ENCODE results near the gene CDS1. TPM values are rescaled to one million over a fixed set of nuclear protein-coding genes. Genes with fewer than 3 reads are reported as not detected.

The CDS1 gene
- total RNA-seq, 2 donors from 2014 or later: 5.8 to 8.9 TPM

DNA sequence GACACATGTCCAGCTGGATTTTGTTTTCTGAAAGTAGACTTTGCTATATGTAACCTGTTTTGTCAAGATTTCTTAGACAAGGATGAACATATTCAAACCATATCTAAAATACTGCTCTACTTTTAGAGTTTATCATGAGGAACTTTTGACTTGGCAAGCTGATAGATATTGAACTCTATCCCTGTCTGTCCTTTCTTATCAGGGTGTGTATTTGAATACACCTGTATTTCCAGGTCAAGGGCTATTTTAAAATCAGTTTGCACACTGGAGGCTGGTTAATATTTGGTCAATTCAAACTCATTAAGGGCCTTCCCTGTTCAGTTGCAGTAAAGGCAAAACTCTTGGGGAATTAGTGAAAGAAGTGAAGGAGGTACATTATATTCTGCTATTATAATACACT is 2.3 kb downstream of the CDS1 start:
- Histone ChIP-seq H3K4me3 (ENCODE audit: low read length) (no peak overlapping the region), H3K9me3 (ENCODE audit: control insufficient read depth, low read length) (peaks cover 17% of the 10 kb centered on the region), H3K9ac (ENCODE audit: extremely low read depth, low read length, poor library complexity, severe bottlenecking) (no peak overlapping the region), H3K27me3 (ENCODE audit: control insufficient read depth, insufficient read depth, low read length, poor library complexity, severe bottlenecking) (peaks cover 31% of the 10 kb centered on the region), H3K36me3 (ENCODE audit: control insufficient read depth, insufficient read depth, low read length) (no peaks in the 10 kb centered on the region), H3K27ac (ENCODE audit: low read depth, low read length) (no peak overlapping the region), H3K4me1 (ENCODE audit: control insufficient read depth, insufficient read depth, low read length) (peaks cover 3% of the 10 kb centered on the region)
- Mint-ChIP-seq H3K4me3 (no peak overlapping the region), H3K27me3 (ENCODE audit: insufficient read depth) (peaks cover 26% of the 10 kb centered on the region), H3K4me1 (peaks cover 19% of the 10 kb centered on the region), H3K9me3 (peaks cover 25% of the 10 kb centered on the region), H3K27ac (no peak overlapping the region), H3K36me3 (ENCODE audit: low read depth) (peaks cover 35% of the 10 kb centered on the region)
- no peak for TF ChIP-seq CTCF (conservative IDR thresholded peaks at IDR 0.05)
- DNase-seq: no peak

- no peak overlapping the region for H3K9ac ChIP-seq (ENCODE audit: extremely low read depth, low read length, poor library complexity, severe bottlenecking)
- no peak for TF ChIP-seq CTCF (conservative IDR thresholded peaks at IDR 0.05)
- Mint-ChIP-seq H3K4me1 (no peaks in the 10 kb centered on the region), H3K4me3 (no peak overlapping the region), H3K27me3 (ENCODE audit: insufficient read depth) (no peaks in the 10 kb centered on the region), H3K27ac (no peak overlapping the region), H3K9me3 (peaks cover 4% of the 10 kb centered on the region), H3K36me3 (ENCODE audit: low read depth) (peaks cover 4% of the 10 kb centered on the region)
- WGBS, 2 experiments (ENCODE audit: insufficient coverage in 1 of 2, insufficient read length in 1 of 2): 57 to 88% methylated on average over 1 to 2 of the region's 2 CpGs
- H3K27me3 ChIP-seq (ENCODE audit: control insufficient read depth, insufficient read depth, low read length, poor library complexity, severe bottlenecking): no peaks in the 10 kb centered on the region
- no peak overlapping the region for H3K4me3 ChIP-seq (ENCODE audit: low read length)
- H3K4me1 ChIP-seq (ENCODE audit: control insufficient read depth, insufficient read depth, low read length): no peaks in the 10 kb centered on the region
- H3K36me3 ChIP-seq (ENCODE audit: control insufficient read depth, insufficient read depth, low read length): no peaks in the 10 kb centered on the region
- no peaks in the 10 kb centered on the region for H3K9me3 ChIP-seq (ENCODE audit: control insufficient read depth, low read length)
- DNase-seq: no peak
- no peak overlapping the region for H3K27ac ChIP-seq (ENCODE audit: low read depth, low read length)
Measured at GRCh38 chr4:84594724-84595123, 11.8 kb downstream of the CDS1 start.

DNA sequence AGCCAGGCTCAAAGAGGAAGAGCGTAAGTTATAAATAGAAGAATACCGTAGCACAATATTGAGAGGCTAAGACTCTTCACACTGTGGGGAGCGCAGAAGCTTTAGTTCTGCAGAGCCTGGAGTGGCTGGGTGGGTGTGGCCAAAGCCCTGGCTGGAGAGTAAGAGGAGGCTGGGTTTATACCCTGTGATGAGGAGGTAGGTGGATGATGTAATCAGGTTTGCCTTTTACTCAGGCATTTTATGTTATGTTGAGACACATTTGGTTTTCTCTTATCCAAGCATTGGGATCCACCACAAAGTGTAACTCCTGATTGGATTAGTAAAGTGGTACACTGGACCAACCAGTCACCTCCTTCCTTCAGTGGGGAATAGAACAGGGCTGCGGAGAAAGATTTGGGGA is 13.9 kb downstream of the CDS1 start:
- no peak overlapping the region for H3K9ac ChIP-seq (ENCODE audit: extremely low read depth, low read length, poor library complexity, severe bottlenecking)
- Mint-ChIP-seq H3K4me3 (no peak overlapping the region), H3K36me3 (ENCODE audit: low read depth) (peaks cover 2% of the 10 kb centered on the region), H3K27ac (no peak overlapping the region), H3K4me1 (no peaks in the 10 kb centered on the region), H3K9me3 (peaks cover 4% of the 10 kb centered on the region), H3K27me3 (ENCODE audit: insufficient read depth) (no peaks in the 10 kb centered on the region)
- H3K27ac ChIP-seq (ENCODE audit: low read depth, low read length): no peak overlapping the region
- no peak overlapping the region for H3K4me3 ChIP-seq (ENCODE audit: low read length)
- no peaks in the 10 kb centered on the region for H3K27me3 ChIP-seq (ENCODE audit: control insufficient read depth, insufficient read depth, low read length, poor library complexity, severe bottlenecking)
- no peak for TF ChIP-seq CTCF (conservative IDR thresholded peaks at IDR 0.05)
- H3K36me3 ChIP-seq (ENCODE audit: control insufficient read depth, insufficient read depth, low read length): no peaks in the 10 kb centered on the region
- no peaks in the 10 kb centered on the region for H3K9me3 ChIP-seq (ENCODE audit: control insufficient read depth, low read length)
- no peaks in the 10 kb centered on the region for H3K4me1 ChIP-seq (ENCODE audit: control insufficient read depth, insufficient read depth, low read length)
- no peak for DNase-seq
- WGBS, 2 experiments (ENCODE audit: insufficient coverage in 1 of 2, insufficient read length in 1 of 2): 89 to 96% methylated on average over 3 to 4 of the region's 4 CpGs
